Naive thymus-derived CD8-positive, alpha-beta T cell (primary cell): ENCODE data around the gene C1QTNF4. TPM values are rescaled to one million over a fixed set of nuclear protein-coding genes. Genes with fewer than 3 reads are reported as not detected.
A peak's percentile ranks its signal among the peaks of the same experiment; 100 is the strongest.
"Not testable (repeated sequence)": the region's sequence is repeated elsewhere in the genome, so short reads cannot be mapped to it uniquely, and the experiment has no call there.

Experiments
- ATAC-seq, 2 donors: fragments of 150-1000 bp; cut with Tn5 transposase in 1 of 2; sonication (Bioruptor Pico), chemical (Tn5 transposase) in 1 of 2; 1 replicate in 1 of 2; 2 replicates in 1 of 2; pipeline ENCODE4 v1.10.0; 2021; ENCODE audit warnings: mild to moderate bottlenecking in 2 of 2, moderate library complexity in 2 of 2
- POLR2A ChIA-PET: fragments of 350-600 bp; sonication (Branson Sonifier 250); formaldehyde crosslinking; loops from one replicate; lab custom pipeline; 2021; ENCODE audit warnings: antibody characterized with exemption; lab: Charles Lee
- DNase-seq, 10 donors: peaks; one replicate each; pipeline versions ENCODE4 v3.0.0 to v3.0.0-alpha.2; 2020 to 2022
- H3K27ac Mint-ChIP-seq, 10 donors: one replicate each; pipeline ENCODE4 v1.8.0; 2020 to 2022; ENCODE audit warnings: mild to moderate bottlenecking in 10 of 10, mixed read lengths in 10 of 10, moderate library complexity in 4 of 10, inconsistent platforms in 1 of 10
- H3K27me3 Mint-ChIP-seq, 5 donors: one replicate each; pipeline ENCODE4 v1.8.0; 2021 to 2022; ENCODE audit warnings: mixed read lengths in 5 of 5
- H3K36me3 Mint-ChIP-seq, 3 donors: one replicate each; pipeline ENCODE4 v1.8.0; 2020 to 2022; ENCODE audit warnings: mixed read lengths in 3 of 3, mild to moderate bottlenecking in 2 of 3, inconsistent platforms in 1 of 3
- H3K4me1 Mint-ChIP-seq, 4 donors: one replicate each; pipeline ENCODE4 v1.8.0; 2021 to 2022; ENCODE audit warnings: mixed read lengths in 4 of 4
- H3K4me3 Mint-ChIP-seq, 10 donors: one replicate each; pipeline ENCODE4 v1.8.0; 2020 to 2022; ENCODE audit warnings: mild to moderate bottlenecking in 10 of 10, mixed read lengths in 10 of 10, moderate library complexity in 6 of 10, inconsistent platforms in 1 of 10
- H3K9me3 Mint-ChIP-seq, 9 donors: one replicate each; pipeline ENCODE4 v1.8.0; 2020 to 2022; ENCODE audit warnings: mixed read lengths in 9 of 9, mild to moderate bottlenecking in 3 of 9, inconsistent platforms in 1 of 9, moderate library complexity in 1 of 9
- polyA plus RNA-seq, 3 donors: library from polyadenylated mRNA; unstranded; fragments of 300-500 nt; fragmentation: Illumina TruSeq; gene quantifications; one replicate each; pipeline ENCODE4 v1.2.3, GENCODE V29; 2021
- total RNA-seq, 8 experiments: library from RNA in 2 of 8; stranded (reverse) in 2 of 8; gene quantifications; one replicate each; pipeline ENCODE4 v1.2.3 and lab custom pipeline; 2021 to 2026

The C1QTNF4 gene
- total and polyA plus RNA-seq, 5 experiments from 2014 or later = 0.22 to 1.2 (median 0.91) TPM; not detected in 2

- peaks cover 4 to 49% (median 28%) of the 10 kb centered on the region in 4 donors for H3K4me1 Mint-ChIP-seq
- H3K36me3 Mint-ChIP-seq = peaks cover 0 to 73% (median 5%) of the 10 kb centered on the region in 3 donors
- H3K27me3 Mint-ChIP-seq = no peaks in the 10 kb centered on the region
- no peaks in the 10 kb centered on the region for H3K9me3 Mint-ChIP-seq
- no peak for DNase-seq
- no peak overlapping the region for H3K4me3 Mint-ChIP-seq
- POLR2A ChIA-PET = interaction anchor here (1.1 to 1.6 kb wide), 2 partner anchors 8 to 14 kb away, joined by 4 to 6 read pairs; partner anchors contain the start of gene PTPMT1
- no peak for ATAC-seq
- H3K27ac Mint-ChIP-seq = no peak overlapping the region
These were observed 20.9 kb downstream of the C1QTNF4 start for GRCh38 chr11:47573321-47573720.

GRCh38 chr11:47572715-47573255 is 21.4 kb downstream of the C1QTNF4 start:
- H3K9me3 Mint-ChIP-seq = no peaks in the 10 kb centered on the region
- no peak for DNase-seq
- no peaks in the 10 kb centered on the region for H3K27me3 Mint-ChIP-seq
- no peak overlapping the region for H3K4me3 Mint-ChIP-seq
- H3K27ac Mint-ChIP-seq = peak overlapping the region in 4 of 10 donors; percentile 5 to 58 (median 18)
- peaks cover 0 to 73% (median 5%) of the 10 kb centered on the region in 3 donors for H3K36me3 Mint-ChIP-seq
- POLR2A ChIA-PET = interaction anchor here (0.6 to 1.6 kb wide), 2 partner anchors 7 to 91 kb away, joined by 3 to 6 read pairs; partner anchors contain the start of gene PTPMT1
- H3K4me1 Mint-ChIP-seq = peaks cover 4 to 46% (median 23%) of the 10 kb centered on the region in 4 donors
- ATAC-seq = no peak

- Mint-ChIP-seq H3K27ac (no peak overlapping the region), H3K4me3 (no peak overlapping the region), H3K9me3 (no peaks in the 10 kb centered on the region), H3K27me3 (no peaks in the 10 kb centered on the region), H3K4me1 (peaks cover 4 to 39% (median 15%) of the 10 kb centered on the region in 4 donors), H3K36me3 (peaks cover 0 to 70% (median 5%) of the 10 kb centered on the region in 3 donors)
- POLR2A ChIA-PET = no interaction called here
- DNase-seq (no peak), ATAC-seq (no peak)
These were observed 22.3 kb downstream of the C1QTNF4 start for GRCh38 chr11:47571895-47572294.

- POLR2A ChIA-PET = no interaction called here
- no peak overlapping the region for H3K4me3 Mint-ChIP-seq
- ATAC-seq = no peak
- peaks cover 0 to 65% (median 5%) of the 10 kb centered on the region in 3 donors for H3K36me3 Mint-ChIP-seq
- no peaks in the 10 kb centered on the region for H3K27me3 Mint-ChIP-seq
- H3K9me3 Mint-ChIP-seq = no peaks in the 10 kb centered on the region
- DNase-seq = no peak
- peaks cover 7 to 41% (median 19%) of the 10 kb centered on the region in 4 donors for H3K4me1 Mint-ChIP-seq
- H3K27ac Mint-ChIP-seq = peak overlapping the region in 4 of 10 donors; percentile 1 to 72 (median 46)
These were observed 22.9 kb downstream of the C1QTNF4 start for GRCh38 chr11:47571357-47571729.

- ATAC-seq (no peak), DNase-seq (no peak)
- Mint-ChIP-seq H3K27me3 (no peaks in the 10 kb centered on the region), H3K9me3 (no peaks in the 10 kb centered on the region), H3K27ac (peak overlapping the region in 3 of 10 donors; percentile 1 to 46 (median 46)), H3K4me1 (peaks cover 7 to 43% (median 23%) of the 10 kb centered on the region in 4 donors), H3K4me3 (no peak overlapping the region), H3K36me3 (peaks cover 0 to 62% (median 5%) of the 10 kb centered on the region in 3 donors)
- POLR2A ChIA-PET = interaction anchor here (0.6 to 1.2 kb wide), 2 partner anchors 8 to 10 kb away, joined by 3 to 5 read pairs; partner anchors contain the start of genes KBTBD4 and NDUFS3
These were observed 23.4 kb downstream of the C1QTNF4 start for GRCh38 chr11:47570651-47571356.

- no peaks in the 10 kb centered on the region for H3K9me3 Mint-ChIP-seq
- peaks cover 0 to 52% (median 5%) of the 10 kb centered on the region in 3 donors for H3K36me3 Mint-ChIP-seq
- ATAC-seq (no peak), DNase-seq (no peak)
- no peaks in the 10 kb centered on the region for H3K27me3 Mint-ChIP-seq
- H3K4me1 Mint-ChIP-seq = peaks cover 11 to 41% (median 27%) of the 10 kb centered on the region in 4 donors
- POLR2A ChIA-PET = interaction anchor here (0.7 kb wide), 1 partner anchor 61 kb away, joined by 4 read pairs; no protein-coding TSS in a partner anchor
- no peak overlapping the region for H3K4me3 Mint-ChIP-seq
- H3K27ac Mint-ChIP-seq = peak overlapping the region in 7 of 10 donors; percentile 20 to 83 (median 44)
These were observed 24.6 kb downstream of the C1QTNF4 start for GRCh38 chr11:47569646-47570045.

- Mint-ChIP-seq H3K36me3 (peaks cover 0 to 18% (median 3%) of the 10 kb centered on the region in 3 donors), H3K9me3 (no peaks in the 10 kb centered on the region), H3K4me1 (peaks cover 7 to 43% (median 22%) of the 10 kb centered on the region in 4 donors), H3K4me3 (peak overlapping the region; percentile 80 to 90 (median 83)), H3K27ac (peak overlapping the region; percentile 61 to 90 (median 80)), H3K27me3 (no peaks in the 10 kb centered on the region)
- ATAC-seq = no peak
- DNase-seq = no peak
- POLR2A ChIA-PET = interaction anchor here (0.5 to 4.9 kb wide), 6 partner anchors 7 to 283 kb away, joined by 3 to 38 read pairs (median 6); partner anchors contain the start of genes CELF1, KBTBD4 and NDUFS3
These were observed 28.0 kb downstream of the C1QTNF4 start for GRCh38 chr11:47566149-47566698.

GRCh38 chr11:47565340-47566148 is 28.7 kb downstream of the C1QTNF4 start, which contains the start of gene PTPMT1:
Gene PTPMT1, plus strand, starts transcription at chr11:47565599. Its CDS starts 24 bp downstream, at chr11:47565623.
- no peaks in the 10 kb centered on the region for H3K27me3 Mint-ChIP-seq
- H3K4me1 Mint-ChIP-seq = peaks cover 7 to 39% (median 21%) of the 10 kb centered on the region in 4 donors
- H3K9me3 Mint-ChIP-seq = no peaks in the 10 kb centered on the region
- H3K27ac Mint-ChIP-seq = peak within 1 kb of the TSS; percentile 57 to 93 (median 86)
- DNase-seq (peak; percentile 38 to 78 (median 55)), ATAC-seq (peak; percentile 88 to 89)
- H3K4me3 Mint-ChIP-seq = peak within 1 kb of the TSS; percentile 80 to 90 (median 83)
- peaks cover 0 to 13% (median 3%) of the 10 kb centered on the region in 3 donors for H3K36me3 Mint-ChIP-seq
- POLR2A ChIA-PET = interaction anchor here (0.5 to 4.9 kb wide), 7 partner anchors 8 to 284 kb away, joined by 3 to 38 read pairs (median 6); partner anchors contain the start of genes CELF1, KBTBD4 and NDUFS3

GRCh38 chr11:47564933-47565339 is 29.3 kb downstream of the C1QTNF4 start:
- H3K4me3 Mint-ChIP-seq = peak overlapping the region; percentile 75 to 89 (median 80)
- POLR2A ChIA-PET = interaction anchor here (0.6 to 4.9 kb wide), 5 partner anchors 9 to 200 kb away, joined by 3 to 38 read pairs (median 6); partner anchors contain the start of genes CELF1, KBTBD4 and NDUFS3
- H3K4me1 Mint-ChIP-seq = peaks cover 7 to 38% (median 21%) of the 10 kb centered on the region in 4 donors
- H3K9me3 Mint-ChIP-seq = no peaks in the 10 kb centered on the region
- DNase-seq (no peak), ATAC-seq (peak in 1 of 2 donors; percentile 11)
- H3K36me3 Mint-ChIP-seq = peaks cover 0 to 9% (median 0%) of the 10 kb centered on the region in 3 donors
- no peaks in the 10 kb centered on the region for H3K27me3 Mint-ChIP-seq
- H3K27ac Mint-ChIP-seq = peak overlapping the region in 9 of 10 donors; percentile 57 to 93 (median 85)

GRCh38 chr11:47564366-47564765 is 29.8 kb downstream of the C1QTNF4 start:
- DNase-seq, H3K9me3 Mint-ChIP-seq, ATAC-seq, H3K27me3 Mint-ChIP-seq, H3K36me3 Mint-ChIP-seq: not testable (repeated sequence)
- Mint-ChIP-seq H3K4me1 (peaks cover 7 to 33% (median 21%) of the 10 kb centered on the region in 4 donors), H3K27ac (peak overlapping the region in 9 of 10 donors; percentile 32 to 84 (median 60)), H3K4me3 (peak overlapping the region; percentile 33 to 81 (median 65))
- POLR2A ChIA-PET = interaction anchor here (0.6 to 4.9 kb wide), 6 partner anchors 9 to 478 kb away, joined by 3 to 38 read pairs (median 5); partner anchors contain the start of genes CELF1, KBTBD4 and NDUFS3

- Mint-ChIP-seq H3K27ac (peak overlapping the region in 1 of 10 donors; percentile 6), H3K4me3 (peak overlapping the region in 1 of 10 donors; percentile 69), H3K4me1 (peaks cover 7 to 29% (median 21%) of the 10 kb centered on the region in 4 donors)
- not testable (repeated sequence) for H3K27me3 Mint-ChIP-seq, H3K36me3 Mint-ChIP-seq, DNase-seq, H3K9me3 Mint-ChIP-seq, ATAC-seq
- POLR2A ChIA-PET = interaction anchor here (0.6 to 0.7 kb wide), 2 partner anchors 18 to 1193 kb away, joined by 4 to 5 read pairs; no protein-coding TSS in a partner anchor
These were observed 31.8 kb downstream of the C1QTNF4 start for GRCh38 chr11:47562393-47562792.
